GM21360 (cell line): ENCODE data around the gene HAND1.

Experiments used
- ATAC-seq: cut with Tn5 transposase; IDR thresholded peaks from one replicate; pipeline ENCODE4 v1.9.1; 2021; ENCODE audit warnings: mild to moderate bottlenecking, moderate library complexity; ENCODE audit not compliant: unreplicated experiment

HAND1 gene

DNA sequence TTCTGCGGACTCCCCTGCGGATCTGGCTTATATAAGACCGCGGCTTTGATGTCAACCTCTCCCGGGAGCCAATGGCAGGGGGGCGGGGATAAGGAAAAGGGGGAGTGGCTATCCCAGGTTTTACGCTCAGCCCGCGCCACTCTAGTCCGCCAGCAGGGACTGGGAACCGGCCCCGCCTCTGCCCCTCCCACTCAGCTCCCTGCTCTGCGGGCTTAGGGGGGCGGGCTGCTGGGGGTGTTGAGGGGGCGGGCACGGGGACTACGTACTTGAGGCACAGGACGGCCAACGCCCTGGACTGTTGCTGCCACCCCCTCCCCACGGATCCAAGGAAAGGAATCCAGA lies at the start of gene HAND1:
Gene HAND1, minus strand, starts transcription at position 4 of the 342 bp plus-strand sequence. CDS start 219 bp downstream, outside the sequence.
- ATAC-seq = no peak

DNA sequence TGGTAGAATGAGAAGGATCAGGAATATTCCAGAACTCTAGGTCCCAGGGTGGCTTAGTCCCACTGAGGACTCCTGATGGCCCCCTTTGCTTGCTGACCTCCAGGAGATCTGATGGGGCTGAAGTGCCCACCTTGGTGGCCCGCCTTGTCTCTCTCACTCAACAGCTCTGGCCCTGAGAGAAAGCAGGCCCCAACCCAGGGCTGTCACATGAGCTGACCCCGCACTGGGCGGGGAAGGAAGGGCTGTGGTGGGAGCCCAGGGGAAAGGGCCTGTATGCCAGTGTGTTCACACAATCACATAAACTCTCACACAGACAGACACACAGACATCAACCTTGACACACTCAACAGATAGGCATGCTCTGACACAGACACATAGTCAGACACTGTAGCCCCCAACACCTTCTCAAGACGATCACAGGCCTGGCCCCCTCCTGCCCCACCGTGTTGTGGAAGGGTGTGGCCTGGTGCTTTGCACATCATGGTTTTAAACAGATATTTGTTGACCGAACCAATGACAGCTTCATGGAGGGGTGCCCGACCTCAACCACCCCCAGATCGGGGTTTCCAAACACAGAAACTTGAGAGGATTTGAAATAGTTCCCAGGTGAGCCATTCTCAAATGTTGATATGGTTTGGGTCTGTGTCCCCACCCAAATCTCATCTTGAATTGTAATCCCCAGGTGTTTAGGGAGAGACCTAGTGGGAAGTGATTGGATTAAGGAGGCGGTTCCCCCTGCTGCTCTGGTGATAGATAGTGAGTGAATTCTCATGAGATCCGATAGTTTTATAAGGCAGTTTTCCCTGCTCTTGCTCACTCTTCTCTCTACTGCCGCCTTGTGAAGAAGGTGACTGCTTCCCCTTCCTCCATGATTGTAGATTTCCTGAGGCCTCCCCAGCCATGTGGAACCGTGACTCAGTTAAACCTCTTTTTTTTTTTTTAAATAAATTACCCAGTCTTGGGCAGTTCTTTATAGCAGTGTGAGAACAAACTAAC lies 48.5 kb upstream of the HAND1 start:
- no peak for ATAC-seq

DNA sequence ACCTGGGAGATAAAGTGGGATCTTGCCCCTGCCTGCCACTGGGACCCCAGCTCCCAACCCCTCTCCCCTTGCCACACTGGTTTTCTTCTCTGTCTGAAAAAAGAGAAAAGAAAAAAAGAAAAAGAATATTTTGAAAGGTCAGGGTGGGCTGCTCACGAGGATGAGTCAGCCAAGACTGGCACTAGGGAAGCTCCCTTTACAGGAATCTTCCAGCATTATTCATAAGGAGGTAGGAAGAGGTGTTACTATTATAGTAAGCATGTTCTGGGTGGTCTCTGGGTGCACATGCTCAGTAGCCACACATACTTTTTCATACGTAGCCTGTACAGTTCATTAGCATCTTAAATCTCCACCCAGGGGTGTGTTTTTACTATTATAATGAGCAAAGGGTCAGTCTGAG lies 46.8 kb upstream of the HAND1 start:
- no peak for ATAC-seq

GRCh38 chr5:154524181-154524580 lies 46.2 kb upstream of the HAND1 start:
- no peak for ATAC-seq

- no peak for ATAC-seq
Observed at GRCh38 chr5:154523709-154524108, 45.7 kb upstream of the HAND1 start.

DNA sequence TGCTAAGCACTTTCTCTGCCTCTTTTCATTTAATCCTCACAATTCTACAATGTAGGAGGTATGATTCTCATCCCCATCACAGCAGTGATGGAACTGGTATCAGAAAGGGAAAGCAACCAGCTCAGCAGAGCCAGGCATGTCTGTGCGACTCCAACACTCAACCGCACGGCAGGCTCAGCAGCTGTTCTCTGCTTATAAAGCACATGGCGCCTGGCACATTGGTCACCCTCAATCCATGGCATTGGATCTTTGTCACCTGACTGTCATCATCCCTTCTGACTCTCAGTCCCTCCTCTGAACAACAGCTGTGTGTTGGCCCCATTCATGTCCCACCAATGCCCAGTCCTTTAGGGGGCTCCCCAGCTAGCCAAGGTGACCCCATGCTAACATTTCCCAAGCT lies 45.1 kb upstream of the HAND1 start:
- ATAC-seq = no peak

DNA sequence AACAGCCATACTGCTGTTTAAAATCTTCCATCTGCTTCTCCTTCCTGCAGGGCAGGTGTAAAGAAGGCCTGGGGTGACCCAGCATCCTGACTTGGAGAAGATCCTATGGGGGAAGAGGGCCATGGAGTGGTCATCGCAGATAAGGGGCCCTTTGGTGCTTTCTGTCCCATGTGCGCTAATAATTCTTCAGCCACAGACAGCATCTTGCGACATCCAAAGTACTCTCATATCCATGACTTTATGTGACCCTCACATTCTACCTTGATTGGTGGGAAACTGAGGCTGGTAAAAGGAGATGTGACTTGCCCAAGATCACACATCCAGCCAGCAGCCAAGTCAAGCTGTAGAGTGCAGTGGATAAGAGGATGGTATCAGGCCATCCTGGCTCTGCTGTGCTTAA lies 44.3 kb upstream of the HAND1 start:
- no peak for ATAC-seq

- no peak for ATAC-seq
Observed at GRCh38 chr5:154521756-154522155, 43.7 kb upstream of the HAND1 start.

DNA sequence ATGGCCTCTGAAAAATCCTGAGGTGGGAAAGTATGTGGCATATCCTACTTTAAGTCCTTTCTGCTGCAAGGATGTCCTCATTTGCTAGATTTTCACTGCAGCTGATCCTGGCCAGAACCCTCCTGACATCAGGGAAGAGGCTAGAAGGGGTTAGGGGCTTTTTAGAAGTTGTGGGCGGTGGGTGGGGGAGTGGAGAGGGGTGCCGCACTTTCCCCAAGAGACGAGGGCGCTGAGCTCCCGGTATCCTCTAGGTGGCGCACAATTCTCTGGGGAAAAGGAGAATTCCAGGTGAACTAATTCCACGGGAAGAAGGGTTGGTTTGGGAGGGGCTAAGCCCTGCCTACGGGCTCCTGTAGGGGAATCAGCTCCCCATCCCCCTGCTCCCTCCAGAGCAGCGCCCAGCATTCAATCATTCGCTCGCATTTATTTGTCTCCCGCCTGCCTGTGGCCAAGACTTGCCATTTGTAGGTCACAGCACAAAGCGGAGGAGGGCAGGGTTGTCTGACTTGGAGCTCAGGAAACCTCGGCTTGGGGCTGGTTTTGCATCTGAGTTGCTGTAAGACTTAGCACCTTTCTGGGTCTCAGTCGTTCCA lies 42.9 kb upstream of the HAND1 start:
- no peak for ATAC-seq

GRCh38 chr5:154519359-154519758 lies 41.3 kb upstream of the HAND1 start:
- ATAC-seq = no peak

DNA sequence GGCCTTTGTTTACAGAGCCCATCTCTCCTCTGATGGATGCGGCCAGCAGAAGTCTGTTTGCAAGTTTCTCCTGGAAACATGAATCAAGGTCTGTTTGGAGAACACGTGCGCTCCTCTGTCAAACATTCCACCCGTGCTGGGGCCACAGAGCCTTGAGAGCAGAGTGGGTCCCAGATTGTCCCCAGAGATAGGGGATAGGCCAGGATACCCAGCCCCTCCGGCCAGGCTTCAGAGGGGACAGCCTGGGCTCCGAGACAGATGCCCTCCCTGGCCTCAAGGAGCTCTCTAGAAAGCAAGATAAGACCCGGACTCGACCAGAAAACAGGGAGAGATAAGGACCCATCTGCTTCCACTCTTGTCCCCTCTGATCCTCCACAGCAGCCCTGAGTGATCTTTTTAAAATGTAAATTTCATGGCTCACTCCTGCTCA lies 40.4 kb upstream of the HAND1 start:
- no peak for ATAC-seq

DNA sequence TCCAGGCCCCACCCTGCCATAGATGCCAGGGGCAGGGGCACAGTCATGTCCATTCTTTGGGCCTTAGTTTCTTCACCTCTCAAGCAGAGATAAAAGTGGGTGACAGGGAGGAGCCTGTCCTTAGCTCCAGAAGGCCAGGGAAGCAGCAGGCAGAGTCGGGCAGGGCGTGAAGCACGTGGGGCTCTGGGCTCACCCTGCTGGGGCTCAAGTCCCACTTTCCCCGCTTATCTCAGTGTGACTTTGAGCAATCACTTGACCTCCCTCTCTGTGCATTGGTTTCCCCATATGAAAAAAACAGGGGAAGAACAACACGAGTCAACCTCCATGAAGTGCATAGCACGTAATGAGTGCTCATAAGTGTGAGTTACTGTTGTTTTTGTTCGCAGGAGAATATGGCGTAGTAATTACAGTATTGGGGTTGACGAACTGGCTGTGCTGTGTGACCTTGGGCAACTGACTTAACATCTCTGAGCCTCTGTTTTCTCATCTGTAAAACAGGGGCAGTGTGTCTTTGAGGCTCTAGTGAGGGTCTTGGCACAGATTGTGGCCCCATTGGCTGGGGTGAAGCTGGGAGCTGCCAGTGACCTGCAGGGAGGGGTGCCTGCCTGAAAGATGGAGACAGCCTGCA lies 39.9 kb upstream of the HAND1 start:
- no peak for ATAC-seq

DNA sequence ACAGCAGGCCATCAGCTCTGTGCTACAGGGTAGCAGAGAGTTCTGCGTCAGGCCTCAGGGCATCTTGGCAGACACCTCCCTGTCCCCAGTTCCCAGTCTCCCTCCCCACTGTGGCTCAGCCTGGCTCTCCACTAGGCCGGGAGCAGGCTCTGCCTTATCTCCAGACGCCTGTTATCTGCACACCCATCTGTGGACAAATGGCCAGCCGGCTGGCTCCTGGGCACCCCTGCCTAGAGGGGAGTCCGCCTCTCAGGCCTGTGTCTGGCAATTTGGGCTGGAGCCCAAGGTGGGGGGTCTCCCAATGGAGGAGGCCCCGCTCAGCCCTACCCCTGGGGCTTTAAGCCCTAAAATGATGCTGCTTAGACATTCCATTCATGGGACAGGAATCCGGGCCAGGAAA lies 39.2 kb upstream of the HAND1 start:
- ATAC-seq = no peak

DNA sequence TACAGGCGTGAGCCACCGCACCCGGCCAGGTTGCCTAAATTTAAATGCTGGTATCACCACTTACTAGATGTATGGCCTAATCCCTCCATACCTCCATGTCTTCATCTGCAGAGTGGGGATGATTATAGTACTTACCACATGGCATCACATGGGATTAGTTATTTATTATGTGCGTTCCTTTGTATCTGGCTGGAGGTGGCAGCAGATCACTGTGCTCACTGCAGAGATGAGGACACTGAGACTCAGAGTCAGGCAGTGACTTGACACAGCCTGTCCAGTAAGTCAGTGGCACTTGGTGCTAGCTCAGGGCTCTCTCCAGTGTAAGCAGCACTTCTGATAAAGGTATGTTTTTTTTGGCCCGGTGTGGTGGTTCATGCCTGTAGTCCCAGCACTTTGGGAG lies 38.4 kb upstream of the HAND1 start:
- no peak for ATAC-seq

- peak; percentile 82 for ATAC-seq
Observed at GRCh38 chr5:154515488-154515887, 37.5 kb upstream of the HAND1 start.

DNA sequence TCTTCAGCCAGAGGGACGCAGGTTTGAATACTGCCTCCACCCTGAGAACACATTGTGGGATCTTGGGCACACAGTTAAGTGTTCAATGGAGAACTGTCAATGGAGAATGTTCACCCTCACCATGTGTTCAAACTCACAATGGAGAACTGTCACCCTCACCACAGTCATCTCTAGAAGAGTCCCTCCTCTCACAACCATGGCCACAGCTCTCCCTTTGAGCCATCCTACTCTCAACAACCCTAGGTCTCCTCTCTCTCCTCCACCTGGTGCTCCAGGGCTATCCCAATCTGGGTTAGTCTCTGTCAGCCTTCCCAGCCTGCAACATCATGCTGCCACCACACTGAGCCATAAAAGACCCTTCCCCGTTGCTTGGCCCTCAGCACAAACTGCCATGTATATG lies 36.3 kb upstream of the HAND1 start:
- no peak for ATAC-seq

DNA sequence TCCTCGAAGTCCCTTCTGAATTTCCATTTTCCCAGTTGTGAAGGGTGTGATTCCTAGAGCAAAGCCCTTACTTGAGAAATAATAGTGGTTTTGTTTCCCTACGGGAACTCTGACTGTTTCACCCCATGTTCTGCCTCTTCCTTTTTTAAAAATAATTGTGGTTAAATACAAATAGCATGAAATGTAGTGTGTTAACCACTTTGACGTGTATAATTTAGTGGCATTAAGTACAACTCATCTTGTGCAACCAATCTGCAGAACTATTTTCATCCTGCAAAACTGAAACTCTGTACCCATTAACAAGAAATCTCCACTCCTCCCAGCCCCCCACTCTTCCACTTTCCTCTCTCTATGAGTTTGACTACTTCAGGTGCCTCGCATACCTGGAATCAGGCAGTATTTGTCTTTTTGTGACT lies 35.6 kb upstream of the HAND1 start:
- peak; percentile 35 for ATAC-seq

- no peak for ATAC-seq
Observed at GRCh38 chr5:154511984-154512383, 34.0 kb upstream of the HAND1 start.

DNA sequence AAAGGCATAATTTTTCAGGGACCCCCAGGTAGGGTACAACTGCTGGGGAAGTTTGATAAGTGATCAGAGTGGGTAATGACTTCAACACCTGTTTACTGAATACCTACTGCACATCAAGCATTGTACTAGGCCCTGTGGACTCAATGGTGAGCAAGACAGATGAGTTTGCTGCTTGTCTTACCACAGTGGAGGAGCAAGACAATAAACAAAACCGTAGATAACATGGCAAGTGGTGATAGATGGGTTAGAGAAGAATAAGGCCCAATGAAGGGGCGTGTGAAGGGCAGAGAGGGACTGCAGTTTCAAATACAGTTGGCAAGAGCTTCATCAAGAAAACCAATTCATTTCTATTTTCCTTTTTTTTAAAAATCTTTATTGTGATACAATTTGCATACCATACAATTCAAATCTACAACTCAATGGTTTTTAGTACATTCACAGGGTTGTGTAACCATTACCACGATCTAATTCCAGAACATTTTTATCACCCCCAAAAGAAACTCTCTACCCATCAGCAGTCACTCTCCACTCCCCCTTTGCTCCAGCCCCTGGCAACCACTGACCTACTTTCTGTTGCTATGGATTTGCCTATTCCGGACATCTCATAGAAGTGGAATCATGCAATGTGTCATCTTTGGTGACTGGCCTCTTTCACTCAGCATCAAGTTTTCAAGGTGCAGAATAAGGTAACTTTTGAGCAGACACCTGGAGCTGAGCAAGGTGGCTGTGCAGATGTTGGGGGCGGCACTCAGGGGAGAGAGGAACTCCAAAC lies 31.9 kb upstream of the HAND1 start:
- ATAC-seq = no peak

DNA sequence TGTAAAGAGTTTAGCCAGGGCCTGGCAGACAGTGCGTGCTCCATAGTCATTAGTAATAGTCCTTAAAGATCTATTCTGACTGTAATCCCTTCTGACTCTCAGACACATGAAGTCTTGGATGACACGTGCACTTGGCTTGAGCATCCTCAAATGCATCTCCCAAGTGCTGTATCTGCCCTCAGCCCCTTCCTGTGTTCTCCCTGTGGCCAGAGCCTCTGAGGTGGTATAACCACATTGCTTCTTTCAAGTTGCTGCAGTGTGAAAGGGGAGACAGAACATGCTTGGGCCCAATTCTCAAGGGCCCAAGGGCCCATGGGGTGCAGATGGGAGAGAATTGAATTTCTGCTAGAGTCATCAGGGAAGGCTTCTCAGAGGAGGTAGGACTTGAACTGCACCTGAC lies 30.1 kb upstream of the HAND1 start:
- no peak for ATAC-seq

DNA sequence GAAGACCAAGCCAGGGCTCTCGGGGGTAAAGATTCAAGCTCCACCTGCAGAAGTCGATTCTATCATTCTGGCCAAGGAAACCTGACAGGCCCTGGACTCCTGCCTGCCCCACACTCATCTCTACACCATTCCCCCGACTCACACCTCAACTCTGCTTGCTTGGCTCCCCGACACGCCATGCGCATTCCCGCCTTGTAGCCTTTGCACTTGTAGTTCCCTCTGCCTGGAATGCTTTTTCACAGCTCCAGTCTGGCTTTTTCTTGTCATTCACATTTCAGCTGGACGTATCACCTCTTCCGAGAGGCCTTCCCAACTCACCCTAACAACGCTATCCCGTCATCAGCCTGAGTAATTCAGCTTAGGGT lies 28.7 kb upstream of the HAND1 start:
- no peak for ATAC-seq
